ENCODE results near the gene PHF20. TPM values are rescaled to one million over a fixed set of nuclear protein-coding genes. Genes with fewer than 3 reads are reported as not detected.
"Not testable (repeated sequence)": the region's sequence is repeated elsewhere in the genome, so short reads cannot be mapped to it uniquely, and the experiment has no call there.

Gene PHF20
- 49.2 and 54.8 TPM in 2 replicates for polyA plus RNA-seq
- 44.1 and 54.4 TPM in 2 replicates for polyA minus RNA-seq

DNA sequence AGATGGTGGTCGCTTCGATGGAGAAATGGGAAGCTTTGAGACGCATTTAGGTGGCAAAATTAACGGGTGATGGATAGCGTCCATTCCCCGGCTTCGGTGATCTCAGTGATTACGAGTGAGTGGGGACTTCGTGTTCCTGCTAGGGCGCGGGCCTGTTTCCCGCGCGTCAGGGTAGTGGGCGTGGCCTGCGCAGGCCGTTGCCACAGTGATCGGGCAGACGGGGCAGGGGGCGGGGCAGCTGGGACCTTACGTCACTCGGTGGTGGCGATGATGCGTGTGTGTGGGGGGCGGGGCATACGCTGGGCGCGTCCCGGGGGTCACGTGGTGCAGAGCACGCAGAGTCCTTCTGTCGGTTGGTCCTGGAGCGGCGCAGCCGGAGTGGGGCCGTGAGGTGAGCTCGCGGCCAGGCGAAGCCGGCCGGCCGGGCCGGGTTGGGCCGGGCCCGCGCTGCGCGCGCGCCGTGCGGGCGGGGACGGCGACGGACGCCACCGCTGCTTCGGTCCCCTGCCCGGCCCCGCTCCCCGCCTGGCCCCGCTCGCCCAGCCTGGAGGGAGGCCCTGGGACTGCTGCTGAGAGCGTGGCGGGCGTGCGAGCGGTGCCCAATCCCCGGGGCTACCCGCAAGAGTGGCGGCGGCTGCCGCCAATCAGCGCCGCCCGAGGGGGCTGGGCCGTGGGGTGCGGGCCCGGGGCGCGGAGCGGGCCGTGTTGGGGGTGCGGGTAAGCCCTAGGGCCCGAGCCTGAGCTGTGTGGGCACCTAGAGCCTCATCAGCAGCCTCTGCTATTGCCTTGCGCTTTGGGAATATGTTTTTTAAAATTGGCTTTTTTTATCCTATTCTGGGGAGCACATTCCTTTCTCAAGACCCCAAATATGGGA is at the start of gene PHF20:
Gene PHF20 (plus strand): TSS at position 327 of the 874 bp plus-strand sequence. CDS start 29,508 bp downstream, outside the sequence.
- Histone ChIP-seq H3K27ac (ENCODE audit: low read length) (peak within 1 kb of the TSS; percentile 74), H3K79me2 (replicated peaks; ENCODE audit: insufficient read depth, low read length) (peaks cover 35% of the 10 kb centered on the region), H3K9ac (ENCODE audit: low read length) (peak within 1 kb of the TSS; percentile 72), H3F3A (ENCODE audit: insufficient read depth, low read length, poor library complexity, severe bottlenecking) (no peaks in the 10 kb centered on the region), H3K36me3 (ENCODE audit: insufficient read depth, low read length) (no peaks in the 10 kb centered on the region), H3K9me2 (ENCODE audit: insufficient read depth, low read length) (no peaks in the 10 kb centered on the region), H3K4me2 (ENCODE audit: low read length) (peak within 1 kb of the TSS; percentile 92), H3K9me3 (ENCODE audit: low read length) (no peaks in the 10 kb centered on the region), H2AFZ (ENCODE audit: low read depth, low read length) (peak within 1 kb of the TSS; percentile 49), H3K4me3 (ENCODE audit: low read length) (peak within 1 kb of the TSS; percentile 70), H4K20me1 (ENCODE audit: insufficient read depth) (no peaks in the 10 kb centered on the region), H3K27me3 (ENCODE audit: insufficient read depth, low read depth, low read length) (no peaks in the 10 kb centered on the region)
- no peak for TF ChIP-seq EP300 (conservative IDR thresholded peaks at IDR 0.05; ENCODE audit: poor library complexity, severe bottlenecking)
- TF ChIP-seq MXI1 (conservative IDR thresholded peaks at IDR 0.05; ENCODE audit: poor library complexity, severe bottlenecking), result peak; percentile 66
- no peak for TF ChIP-seq EZH2 (IDR thresholded peaks at IDR 0.05; ENCODE audit: borderline replicate concordance, insufficient read depth, low read length, poor library complexity, severe bottlenecking)
- TF ChIP-seq REST (IDR thresholded peaks at IDR 0.05; ENCODE audit: borderline replicate concordance), result peak; percentile 35
- no peak for TF ChIP-seq SMC3 (conservative IDR thresholded peaks at IDR 0.05; ENCODE audit: poor library complexity)
- TF ChIP-seq POLR2AphosphoS5 (IDR thresholded peaks at IDR 0.05), result peak; percentile 87
- TF ChIP-seq, protein P1, sequence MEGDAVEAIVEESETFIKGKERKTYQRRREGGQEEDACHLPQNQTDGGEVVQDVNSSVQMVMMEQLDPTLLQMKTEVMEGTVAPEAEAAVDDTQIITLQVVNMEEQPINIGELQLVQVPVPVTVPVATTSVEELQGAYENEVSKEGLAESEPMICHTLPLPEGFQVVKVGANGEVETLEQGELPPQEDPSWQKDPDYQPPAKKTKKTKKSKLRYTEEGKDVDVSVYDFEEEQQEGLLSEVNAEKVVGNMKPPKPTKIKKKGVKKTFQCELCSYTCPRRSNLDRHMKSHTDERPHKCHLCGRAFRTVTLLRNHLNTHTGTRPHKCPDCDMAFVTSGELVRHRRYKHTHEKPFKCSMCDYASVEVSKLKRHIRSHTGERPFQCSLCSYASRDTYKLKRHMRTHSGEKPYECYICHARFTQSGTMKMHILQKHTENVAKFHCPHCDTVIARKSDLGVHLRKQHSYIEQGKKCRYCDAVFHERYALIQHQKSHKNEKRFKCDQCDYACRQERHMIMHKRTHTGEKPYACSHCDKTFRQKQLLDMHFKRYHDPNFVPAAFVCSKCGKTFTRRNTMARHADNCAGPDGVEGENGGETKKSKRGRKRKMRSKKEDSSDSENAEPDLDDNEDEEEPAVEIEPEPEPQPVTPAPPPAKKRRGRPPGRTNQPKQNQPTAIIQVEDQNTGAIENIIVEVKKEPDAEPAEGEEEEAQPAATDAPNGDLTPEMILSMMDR (IDR thresholded peaks at IDR 0.05; ENCODE audit: poor library complexity, severe bottlenecking), result peak; percentile 22
- TF ChIP-seq RAD21 (conservative IDR thresholded peaks at IDR 0.05), result no peak
- TF ChIP-seq TAF1 (IDR thresholded peaks at IDR 0.05; ENCODE audit: low read depth), result peak; percentile 29

GRCh38 chr20:35723275-35723639 is 48.6 kb upstream of the PHF20 start:
- H3K4me3 ChIP-seq (ENCODE audit: low read length); H3K9me3 ChIP-seq (ENCODE audit: low read length); H3F3A ChIP-seq (ENCODE audit: insufficient read depth, low read length, poor library complexity, severe bottlenecking); H3K36me3 ChIP-seq (ENCODE audit: insufficient read depth, low read length); H3K9ac ChIP-seq (ENCODE audit: low read length); H3K27ac ChIP-seq (ENCODE audit: low read length); H3K4me2 ChIP-seq (ENCODE audit: low read length); H3K27me3 ChIP-seq (ENCODE audit: insufficient read depth, low read depth, low read length); H3K9me2 ChIP-seq (ENCODE audit: insufficient read depth, low read length); H2AFZ ChIP-seq (ENCODE audit: low read depth, low read length): not testable (repeated sequence)
- peaks cover 49% of the 10 kb centered on the region for H3K79me2 ChIP-seq (replicated peaks; ENCODE audit: insufficient read depth, low read length)
- H4K20me1 ChIP-seq (ENCODE audit: insufficient read depth), result peaks cover 35% of the 10 kb centered on the region

GRCh38 chr20:35723652-35724320 is 48.0 kb upstream of the PHF20 start:
- not testable (repeated sequence) for H3F3A ChIP-seq (ENCODE audit: insufficient read depth, low read length, poor library complexity, severe bottlenecking); H3K4me3 ChIP-seq (ENCODE audit: low read length); H3K36me3 ChIP-seq (ENCODE audit: insufficient read depth, low read length); H3K27ac ChIP-seq (ENCODE audit: low read length); H3K4me2 ChIP-seq (ENCODE audit: low read length); H2AFZ ChIP-seq (ENCODE audit: low read depth, low read length); H3K27me3 ChIP-seq (ENCODE audit: insufficient read depth, low read depth, low read length); H3K9me3 ChIP-seq (ENCODE audit: low read length); H3K9me2 ChIP-seq (ENCODE audit: insufficient read depth, low read length); H3K9ac ChIP-seq (ENCODE audit: low read length)
- Histone ChIP-seq H4K20me1 (ENCODE audit: insufficient read depth) (peaks cover 36% of the 10 kb centered on the region), H3K79me2 (replicated peaks; ENCODE audit: insufficient read depth, low read length) (peaks cover 50% of the 10 kb centered on the region)
